ENCODE data around the gene BRD4.

The BRD4 gene

DNA sequence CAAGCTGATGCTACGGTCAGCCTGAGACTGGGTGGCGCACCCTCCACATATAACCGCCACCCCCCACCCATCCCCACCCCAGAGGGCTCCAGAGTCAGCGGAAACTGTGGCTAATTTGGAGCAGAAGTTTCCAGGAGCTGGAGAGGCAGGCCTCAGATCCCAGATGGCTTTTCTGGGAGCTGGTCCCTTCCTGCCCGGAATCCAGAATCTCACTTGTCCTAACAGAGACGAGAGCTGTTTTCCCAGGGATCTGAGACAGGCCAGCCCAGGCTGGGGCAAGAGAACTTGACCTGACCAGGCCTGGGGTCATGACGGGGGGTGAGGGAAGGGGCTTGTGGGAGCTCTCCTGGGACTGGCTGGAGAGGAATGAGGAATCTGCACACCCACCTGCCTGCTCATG lies 106.6 kb downstream of the BRD4 start:
- no peak for DNase-seq (ENCODE audit: low spot score)

DNA sequence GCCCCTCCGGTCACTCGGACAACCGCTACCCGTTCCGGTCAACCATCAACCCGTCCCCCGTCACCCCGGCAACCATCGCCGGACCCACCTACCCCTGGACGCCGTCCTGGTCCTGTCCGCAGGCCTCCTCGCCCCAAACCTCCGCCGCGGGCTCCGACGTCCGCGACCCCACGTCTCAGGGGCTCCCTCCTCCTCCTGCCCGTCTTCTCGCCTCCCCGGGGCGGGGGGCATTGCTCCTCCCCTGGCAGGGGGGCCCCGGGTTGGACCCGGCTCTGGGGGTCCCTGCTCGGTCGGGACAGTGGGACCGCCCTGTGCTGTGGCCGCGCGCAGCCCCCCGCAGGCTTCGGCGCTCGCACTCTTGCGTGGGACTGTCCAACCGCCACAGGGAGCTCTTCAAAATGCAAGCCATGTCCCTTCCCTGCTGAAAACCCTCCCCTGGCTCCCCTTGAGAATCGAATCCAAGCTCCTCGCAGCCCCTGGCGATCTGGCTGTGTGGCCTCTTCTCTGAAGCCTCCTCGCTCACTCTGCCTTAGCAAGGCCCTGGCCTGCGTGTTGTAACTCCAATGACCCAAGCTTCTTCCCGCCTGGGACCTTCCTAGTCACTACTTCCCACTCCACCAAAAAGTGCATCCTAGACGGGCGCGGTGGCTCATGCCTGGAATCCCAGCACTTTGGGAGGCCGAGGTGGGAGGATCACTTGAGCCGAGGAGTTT lies 108.5 kb downstream of the BRD4 start:
- no peak for DNase-seq (ENCODE audit: low spot score)

DNA sequence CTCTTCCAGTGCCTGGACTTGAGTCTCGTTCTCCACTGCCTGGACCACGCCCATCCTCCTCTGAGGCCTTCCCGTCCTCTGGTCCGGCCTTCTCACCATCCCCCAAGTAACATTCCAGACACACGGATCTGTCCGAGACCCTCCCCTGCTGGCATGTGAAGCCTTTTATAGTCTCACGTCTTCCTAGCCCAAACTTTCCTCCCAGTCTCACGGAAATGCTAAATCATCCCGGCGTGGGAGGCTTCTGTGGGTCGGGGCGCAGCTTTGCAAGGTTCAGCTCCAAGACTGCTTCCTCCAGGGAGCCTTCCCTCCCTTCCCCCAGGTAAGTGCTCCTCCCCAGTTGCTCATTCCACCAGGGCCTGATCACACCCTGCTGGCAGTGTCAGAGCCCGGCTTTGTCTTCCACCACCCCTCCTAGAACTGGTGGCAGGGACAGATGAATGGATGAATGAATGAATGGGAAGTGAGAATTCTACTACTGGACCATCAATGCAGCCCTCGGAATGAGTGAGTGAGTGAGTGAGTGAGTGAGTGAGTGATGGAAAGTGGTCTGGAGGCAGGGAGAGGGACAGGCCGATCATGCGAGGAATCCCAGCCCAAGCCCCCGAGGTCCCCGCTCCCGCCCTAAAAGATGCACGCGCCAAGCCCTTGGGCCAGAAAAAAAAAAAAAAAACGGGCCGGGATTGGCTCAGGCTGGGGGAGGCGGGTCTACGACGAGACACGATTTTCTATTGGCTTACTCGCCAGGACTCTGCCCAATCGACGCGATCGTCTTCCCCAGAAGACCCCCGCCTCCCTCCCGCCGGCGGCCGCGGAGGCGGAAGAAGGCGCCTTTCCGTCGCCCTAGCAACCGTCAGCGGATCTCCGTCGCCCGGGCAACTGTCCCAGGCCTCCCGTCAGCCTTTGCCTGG lies 109.3 kb downstream of the BRD4 start:
- no peak for DNase-seq (ENCODE audit: low spot score)

DNA sequence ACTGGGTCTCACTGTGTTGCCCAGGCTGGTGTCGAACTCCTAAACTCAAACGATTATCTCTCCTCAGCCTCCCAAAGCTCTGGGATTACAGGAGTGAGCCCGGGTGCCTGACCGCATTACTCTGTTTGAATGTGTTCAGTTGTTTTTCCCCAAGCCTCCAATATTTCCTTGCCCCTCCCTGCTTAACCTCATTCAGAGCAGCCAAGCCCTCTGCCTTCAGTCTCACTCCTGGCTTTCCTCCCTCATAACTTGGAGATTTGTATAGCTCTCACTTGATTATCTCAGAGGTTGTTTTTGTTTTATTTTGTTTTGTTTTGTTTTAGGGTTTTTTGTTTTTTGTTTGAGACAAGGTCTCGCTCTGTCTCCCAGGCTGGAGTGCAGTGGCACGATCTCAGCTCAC lies 111.5 kb downstream of the BRD4 start:
- DNase-seq (ENCODE audit: low spot score) = no peak

DNA sequence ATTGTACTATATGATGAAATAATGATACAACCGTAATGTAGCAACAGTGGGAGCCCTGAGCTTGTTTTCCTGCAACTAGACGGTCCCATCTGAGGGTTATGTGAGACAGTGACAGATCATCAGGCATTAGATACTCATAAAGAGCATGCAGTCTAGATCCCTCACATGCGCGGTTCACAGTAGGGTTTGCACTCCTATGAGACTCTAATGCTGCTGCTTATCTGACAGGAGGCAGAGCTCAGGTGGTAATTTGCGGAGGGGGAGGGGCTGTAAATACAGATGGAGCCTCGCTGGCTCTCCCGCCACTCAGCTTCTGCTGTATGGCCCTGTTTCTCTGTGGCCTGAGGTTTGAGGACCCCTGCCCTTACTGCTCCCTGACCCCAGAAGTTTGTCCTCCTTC lies 113.8 kb downstream of the BRD4 start:
- DNase-seq (ENCODE audit: low spot score) = no peak

DNA sequence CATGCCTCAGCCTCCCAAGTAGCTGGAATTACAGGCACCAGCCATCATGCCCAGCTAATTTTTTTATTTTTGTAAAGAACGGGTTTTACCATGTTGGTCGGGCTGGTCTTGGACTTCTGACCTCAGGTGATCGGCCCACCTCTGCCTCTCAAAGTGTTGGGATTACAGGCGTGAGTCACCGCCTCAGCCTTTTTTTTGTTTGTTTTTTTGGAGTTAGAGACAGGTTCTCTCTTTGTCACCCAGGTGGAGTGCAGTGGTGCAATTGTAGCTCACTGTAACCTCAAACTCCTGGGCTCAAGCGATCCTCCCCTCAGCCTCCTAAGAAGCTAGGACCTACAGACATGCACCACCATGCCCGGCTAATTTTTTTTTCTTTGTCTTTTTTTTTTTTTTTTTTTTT lies 116.0 kb downstream of the BRD4 start:
- no peak for DNase-seq (ENCODE audit: low spot score)

DNA sequence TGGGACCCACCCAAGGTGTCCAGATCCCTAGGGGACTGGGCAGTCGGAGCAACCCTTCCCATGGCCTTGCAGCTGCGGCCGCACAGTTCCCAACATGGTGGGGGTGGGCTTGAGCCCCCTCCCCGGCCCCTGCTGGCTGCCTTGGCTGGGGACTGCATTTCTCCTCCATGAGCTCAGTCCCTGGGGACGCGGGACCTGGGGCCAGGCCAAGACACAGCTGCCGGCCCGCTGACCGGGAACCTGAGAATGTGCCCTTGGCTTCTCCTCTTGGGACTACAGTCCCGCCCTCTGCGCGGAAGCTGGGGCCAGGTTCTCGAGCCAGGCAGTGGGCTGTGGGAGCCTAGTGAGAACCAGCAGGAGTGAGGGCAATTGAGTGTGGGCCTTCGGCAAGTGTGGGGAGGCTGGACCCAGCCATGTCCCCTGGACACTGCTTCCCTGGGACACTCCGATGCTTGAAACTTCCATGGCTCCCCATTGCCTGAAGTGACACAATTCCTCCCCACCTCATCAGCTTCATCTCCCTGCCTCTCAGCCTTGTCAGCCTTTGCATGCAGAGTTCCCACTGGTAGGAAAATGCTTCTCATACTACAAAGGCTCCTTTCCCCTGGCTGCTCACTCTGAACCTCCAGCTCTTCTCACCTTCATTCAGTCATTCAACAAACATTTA lies 118.5 kb downstream of the BRD4 start:
- no peak for DNase-seq (ENCODE audit: low spot score)

DNA sequence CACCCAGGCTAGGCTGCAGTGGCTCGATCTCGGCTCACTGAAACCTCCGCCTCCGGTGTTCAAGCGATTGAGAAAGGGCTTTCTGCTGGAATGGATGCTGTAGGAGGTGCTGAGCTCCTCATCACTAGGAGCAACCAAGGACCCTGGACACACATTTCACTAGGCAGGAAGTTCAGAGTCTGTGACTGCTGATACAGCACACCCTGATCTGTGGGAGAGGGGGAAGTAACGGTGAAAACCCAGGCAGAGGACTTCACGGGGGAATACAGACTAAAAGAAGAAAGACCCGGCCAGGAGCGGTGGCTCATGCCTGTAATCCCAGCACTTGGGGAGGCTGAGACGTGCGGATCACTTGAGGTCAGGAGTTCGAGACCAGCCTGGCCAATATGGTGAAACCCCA lies 119.6 kb downstream of the BRD4 start:
- no peak for DNase-seq (ENCODE audit: low spot score)

DNA sequence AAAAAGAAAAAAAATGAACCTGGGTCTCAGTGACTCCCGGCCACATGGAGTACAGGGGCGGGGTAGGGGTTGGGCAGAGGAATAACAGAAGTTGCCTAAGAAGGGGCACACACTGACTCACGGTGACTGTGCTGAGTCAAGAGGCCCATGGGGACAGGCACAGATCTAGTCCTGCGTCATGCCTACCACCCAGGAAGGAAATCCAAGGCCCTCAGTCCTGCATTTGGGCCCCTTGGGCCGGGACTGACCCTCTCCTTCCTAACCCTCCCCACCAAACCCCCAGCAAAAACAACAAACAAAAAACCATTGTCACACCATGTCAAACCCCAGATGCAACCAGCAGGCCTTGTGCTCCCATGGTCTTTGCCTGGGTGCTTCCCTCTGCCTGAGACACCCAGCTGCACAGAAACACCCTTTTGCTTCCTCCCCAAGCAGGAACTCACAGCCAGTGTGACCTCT lies 122.0 kb downstream of the BRD4 start:
- DNase-seq (ENCODE audit: low spot score) = peak; percentile 45

DNA sequence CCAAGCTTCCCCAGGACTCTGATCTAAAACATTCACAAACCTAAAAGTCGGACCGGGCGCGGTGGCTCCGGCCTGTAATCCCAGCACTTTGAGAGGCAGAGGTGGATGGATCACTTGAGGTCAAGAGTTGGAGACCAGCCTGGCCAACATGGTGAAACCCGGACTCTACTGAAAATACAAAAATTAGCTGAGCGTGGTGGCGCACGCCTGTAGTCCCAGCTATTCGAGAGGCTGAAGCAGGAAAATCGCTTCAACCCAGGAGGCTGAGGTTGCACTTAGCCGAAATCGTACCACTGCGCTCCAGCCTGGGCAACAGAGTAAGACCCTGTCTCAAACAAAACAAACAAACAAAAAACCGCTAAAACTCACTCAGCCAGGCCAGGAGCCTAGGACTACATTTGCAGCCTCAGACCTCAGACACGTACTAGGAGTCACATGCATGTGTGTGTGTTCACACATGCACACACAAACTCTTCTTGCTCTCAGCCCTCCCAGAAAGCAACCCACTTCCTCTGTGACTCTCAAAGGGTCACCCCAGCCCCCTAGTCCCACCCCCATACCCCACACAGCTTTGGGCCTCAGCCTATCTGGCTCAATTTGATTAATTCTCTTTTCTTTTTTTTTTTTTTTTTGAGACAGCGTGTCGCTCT lies 130.8 kb downstream of the BRD4 start:
- no peak for DNase-seq (ENCODE audit: low spot score)

DNA sequence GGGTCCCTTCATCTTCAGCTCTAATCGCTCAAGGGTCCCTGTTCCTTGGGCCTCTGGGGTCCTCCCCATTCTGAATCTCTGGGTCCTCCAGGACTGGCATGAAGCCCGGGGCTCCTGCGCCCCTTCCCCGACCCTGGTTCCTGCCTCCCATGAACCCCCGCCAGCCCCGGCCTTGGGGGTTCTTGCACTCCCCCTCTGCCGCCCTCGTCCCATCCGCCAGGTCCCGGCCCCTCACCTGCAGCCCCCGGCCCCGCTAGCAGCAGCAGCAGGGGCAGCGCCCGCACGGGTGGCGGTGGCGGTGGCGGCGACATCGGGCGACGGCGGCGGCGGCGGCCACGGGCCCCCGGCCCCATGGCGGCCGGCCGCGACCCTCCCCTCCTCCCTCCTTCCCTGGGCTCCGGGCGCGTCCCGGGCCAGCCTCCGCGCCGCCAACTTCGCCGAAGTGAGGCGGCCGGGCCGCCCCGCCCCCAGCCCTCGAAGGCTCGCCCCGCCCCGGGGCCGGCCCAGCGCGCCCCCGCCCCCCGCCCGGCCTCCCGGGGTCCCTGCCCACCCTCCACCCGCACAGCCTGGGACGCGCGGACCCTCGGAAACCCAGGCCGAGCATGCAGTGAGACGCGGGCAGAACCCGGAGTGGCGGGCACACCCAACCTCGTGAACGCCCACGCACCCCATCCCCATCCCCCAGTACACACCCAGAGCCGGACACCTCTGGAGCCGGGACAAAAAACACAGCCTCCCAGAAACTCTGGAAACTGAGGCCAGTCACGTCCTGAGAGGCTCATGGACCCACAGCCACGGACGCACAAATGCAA lies 131.6 kb downstream of the BRD4 start, which contains the start of gene NOTCH3:
TSS of gene NOTCH3 (minus strand) at position 443 of the 812 bp plus-strand sequence. CDS start at position 353, 90 bp downstream.
- no peak for DNase-seq (ENCODE audit: low spot score)

DNA sequence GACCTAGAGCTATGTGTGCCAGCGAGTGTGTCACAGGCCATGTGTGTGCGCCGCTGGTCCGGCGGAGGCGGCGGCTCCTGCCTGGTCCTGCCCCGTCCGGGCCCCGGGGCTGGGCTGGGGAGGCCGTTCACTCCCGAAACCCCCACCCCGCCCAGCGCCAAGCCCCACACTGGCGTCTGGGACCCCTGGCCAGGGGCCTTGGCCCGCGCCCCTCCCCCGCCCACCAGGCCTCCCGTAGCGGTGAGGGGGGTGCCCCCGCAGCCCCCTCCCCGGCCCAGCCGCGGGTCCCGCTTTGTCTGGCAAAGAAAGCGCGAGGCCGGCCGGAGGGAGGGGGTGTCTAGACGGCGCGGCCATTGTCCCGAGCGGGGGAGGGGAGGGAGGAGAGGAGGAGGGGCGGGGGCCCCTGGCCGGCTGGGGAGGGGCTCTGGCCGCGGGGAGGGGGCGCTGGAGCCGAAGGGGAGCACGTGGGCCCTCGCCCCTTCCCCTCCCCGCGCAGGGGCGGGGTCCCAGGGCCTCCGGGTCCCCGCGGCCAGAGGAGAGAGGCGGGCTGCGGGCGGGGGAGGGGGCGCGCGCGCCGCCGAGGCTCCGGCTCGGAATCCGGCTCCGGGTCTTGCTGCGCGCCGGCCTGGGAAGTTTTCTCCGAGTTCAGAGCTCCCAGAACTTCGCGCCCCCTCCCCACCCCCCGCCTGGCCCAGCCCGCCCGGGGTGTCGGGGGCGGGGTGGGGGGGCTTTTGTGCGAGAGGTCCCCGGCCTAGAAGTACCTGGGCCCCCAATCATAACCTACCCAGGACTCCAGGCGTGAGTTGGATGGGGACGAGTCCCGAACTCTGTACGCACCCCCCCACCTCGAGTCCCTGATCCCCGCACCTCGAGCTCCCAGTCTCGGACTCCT lies 132.4 kb downstream of the BRD4 start:
- DNase-seq (ENCODE audit: low spot score) = no peak

DNA sequence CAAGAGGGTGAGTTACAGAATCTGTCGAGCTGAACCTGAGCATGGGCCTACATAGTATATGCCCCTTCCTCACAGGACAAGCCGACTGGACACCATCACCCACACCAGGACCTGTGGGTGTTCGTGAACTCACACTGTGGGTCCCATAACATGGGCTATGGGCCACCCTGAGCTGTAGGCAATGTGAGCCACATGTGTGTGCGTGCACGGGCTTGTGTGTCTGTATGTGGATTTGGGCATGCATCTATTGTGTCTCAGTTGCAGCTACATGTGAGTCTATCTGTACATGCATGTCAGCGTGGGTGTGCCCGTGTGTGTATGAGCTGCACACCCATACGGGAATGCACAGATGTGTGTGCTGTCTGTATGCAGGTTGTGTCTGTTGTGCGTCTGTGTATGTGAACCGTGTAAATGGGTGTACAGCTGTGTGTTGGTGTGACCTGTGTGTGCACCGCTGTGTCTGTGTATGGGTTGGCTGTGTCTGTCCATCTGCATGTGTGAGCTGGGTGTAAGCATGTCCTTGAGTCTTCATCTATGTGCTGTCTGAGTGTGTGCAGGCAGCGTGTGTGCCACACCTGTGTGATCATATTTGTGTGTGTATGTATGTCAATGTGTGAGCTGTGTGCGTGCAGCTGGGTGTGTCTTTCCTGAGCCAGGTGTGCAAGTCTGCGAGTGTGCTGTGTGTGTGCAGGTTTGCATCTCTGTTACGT lies 133.2 kb downstream of the BRD4 start:
- no peak for DNase-seq (ENCODE audit: low spot score)

DNA sequence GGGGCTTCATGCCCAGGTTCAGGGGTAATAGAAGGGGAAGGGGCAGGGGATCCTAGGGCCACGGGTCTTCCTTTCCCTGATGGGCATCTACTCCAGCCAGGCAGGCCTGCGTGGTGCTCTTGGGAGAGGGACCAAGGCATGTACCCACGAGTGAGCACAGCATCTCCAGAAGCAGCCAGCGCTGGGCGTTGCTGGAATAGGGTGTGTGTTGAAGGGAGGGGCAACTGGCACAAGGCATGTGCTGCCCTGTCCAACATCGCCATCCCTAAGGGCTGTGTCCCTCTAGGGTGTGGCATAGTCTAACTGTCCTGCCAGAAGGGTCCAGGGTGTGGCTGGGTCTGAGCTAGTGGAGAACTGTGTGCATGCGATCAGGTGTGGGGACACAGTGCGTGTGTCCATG lies 134.4 kb downstream of the BRD4 start:
- no peak for DNase-seq (ENCODE audit: low spot score)

DNA sequence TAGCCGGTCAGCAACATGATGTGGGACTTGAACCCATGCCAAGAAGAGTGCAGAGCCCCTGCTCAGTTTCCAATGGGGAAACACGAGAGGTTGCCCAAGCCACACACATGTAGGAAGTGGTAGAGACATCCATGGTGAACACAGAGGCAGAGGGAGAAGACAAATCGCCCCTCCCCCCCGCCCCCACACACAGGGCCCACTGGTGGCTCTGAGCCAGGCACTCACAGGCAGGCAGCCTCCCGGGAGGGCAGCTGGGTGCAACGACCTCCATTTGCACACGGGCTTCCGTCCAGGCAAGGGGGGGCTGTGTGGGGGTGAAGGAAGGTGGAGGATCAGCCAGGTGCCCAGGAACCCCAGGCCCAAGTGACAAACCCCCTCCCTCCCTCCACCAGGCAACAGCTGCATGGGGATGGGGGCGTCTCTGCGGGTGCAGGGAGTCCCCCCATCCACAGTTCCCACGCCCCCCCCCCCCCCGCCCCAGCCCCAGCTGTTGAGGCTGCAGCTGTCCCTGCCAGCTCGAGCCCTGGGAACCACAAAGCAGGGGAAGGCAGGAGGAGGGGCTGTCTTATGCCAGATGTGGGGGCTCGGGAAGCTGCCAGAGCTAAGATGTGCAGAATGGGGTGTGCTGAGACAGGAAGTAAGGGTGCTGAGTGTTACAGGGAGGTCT lies 134.9 kb downstream of the BRD4 start:
- no peak for DNase-seq (ENCODE audit: low spot score)

DNA sequence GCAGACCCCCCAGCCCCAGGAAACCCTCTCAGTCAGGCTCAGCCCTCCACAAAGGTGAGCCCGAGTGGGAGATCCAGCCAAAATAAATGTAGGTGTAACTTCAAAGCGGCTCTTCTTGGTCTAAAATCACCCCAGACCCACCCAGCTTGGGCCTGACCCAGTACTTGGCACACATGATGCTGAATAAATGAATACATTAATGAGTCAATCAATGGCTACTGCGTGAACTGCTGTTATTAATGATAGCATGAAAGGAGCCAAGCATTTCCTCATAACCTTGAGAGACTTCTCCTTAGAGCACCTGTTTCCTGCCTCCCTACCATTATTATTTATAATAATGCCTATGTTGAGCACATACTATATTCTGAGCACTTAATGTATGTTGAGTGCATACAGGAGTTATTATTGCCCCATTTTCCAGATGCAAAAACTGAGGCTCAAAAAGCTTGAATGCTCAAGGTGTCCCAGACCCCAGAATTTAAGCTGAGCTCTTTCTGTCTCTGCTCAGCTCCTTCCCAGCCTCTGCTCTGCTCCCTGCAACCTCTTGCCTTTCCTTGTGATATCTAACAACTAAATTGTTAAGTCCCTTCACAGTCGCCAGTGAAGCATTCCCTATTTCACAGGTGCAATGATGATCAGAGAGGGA lies 135.9 kb downstream of the BRD4 start:
- no peak for DNase-seq (ENCODE audit: low spot score)

DNA sequence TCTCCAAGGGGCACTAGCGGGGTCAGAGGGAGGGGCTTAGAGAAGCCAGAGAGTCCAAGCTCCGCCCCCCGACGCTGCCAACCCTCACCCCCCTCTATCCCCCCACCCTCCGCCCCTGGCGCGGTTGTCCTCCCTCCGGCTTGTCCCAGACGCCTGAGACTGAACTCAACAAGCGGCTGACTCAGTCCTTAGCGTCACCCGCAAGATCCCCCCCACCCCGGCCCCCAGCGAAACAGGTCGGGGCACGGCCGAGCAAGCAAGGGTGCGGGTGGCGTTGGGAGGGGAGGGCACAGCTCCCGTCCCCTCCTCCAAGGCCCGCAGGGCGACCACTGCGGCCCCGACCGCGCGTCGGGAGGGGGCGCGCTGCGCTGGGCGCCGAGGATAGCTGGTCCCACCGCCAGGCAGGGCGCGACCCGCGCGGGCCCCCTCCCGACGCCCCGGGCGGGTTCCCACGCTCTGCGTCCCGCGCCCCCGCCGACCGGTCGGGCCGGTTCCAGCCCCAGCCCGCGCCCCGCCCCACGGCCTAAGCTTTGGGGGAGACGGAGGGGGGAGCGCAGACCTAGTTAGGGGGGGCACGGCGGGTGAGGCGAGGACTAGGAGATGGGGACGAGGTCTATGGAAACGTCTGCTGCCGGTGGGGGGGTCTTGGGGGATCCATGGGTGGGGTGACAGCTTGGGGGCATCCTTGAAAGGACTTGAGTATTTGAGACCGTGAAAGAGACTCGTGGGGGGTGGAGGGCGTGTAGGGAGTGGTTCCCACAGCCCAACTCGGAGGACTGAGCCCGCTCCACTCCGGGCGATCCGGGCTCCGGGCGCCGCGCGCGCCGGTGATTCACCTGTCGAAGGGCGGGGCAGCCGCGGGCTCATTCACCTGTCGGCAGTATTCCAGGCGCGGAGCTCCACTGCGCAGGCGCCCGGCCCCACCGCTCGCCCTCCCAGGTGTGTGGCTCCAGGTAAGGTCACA lies 136.7 kb downstream of the BRD4 start:
- DNase-seq (ENCODE audit: low spot score) = peak; percentile 63
